ENCODE results near the gene RASSF3.

The RASSF3 gene

GRCh38 chr12:64731683-64732082 lies 121.4 kb downstream of the RASSF3 start:
- no peak for DNase-seq (ENCODE audit: low spot score)

- DNase-seq (ENCODE audit: low spot score) = no peak
Observed at GRCh38 chr12:64733857-64734256, 123.6 kb downstream of the RASSF3 start.

GRCh38 chr12:64735442-64735841 lies 125.1 kb downstream of the RASSF3 start:
- DNase-seq (ENCODE audit: low spot score) = no peak

- no peak for DNase-seq (ENCODE audit: low spot score)
Observed at GRCh38 chr12:64736771-64737170, 126.5 kb downstream of the RASSF3 start.

GRCh38 chr12:64737539-64737938 lies 127.2 kb downstream of the RASSF3 start:
- peak; percentile 39 for DNase-seq (ENCODE audit: low spot score)

GRCh38 chr12:64739778-64740177 lies 129.5 kb downstream of the RASSF3 start:
- DNase-seq (ENCODE audit: low spot score) = no peak

- DNase-seq (ENCODE audit: low spot score) = no peak
Observed at GRCh38 chr12:64740646-64741045, 130.4 kb downstream of the RASSF3 start.

- no peak for DNase-seq (ENCODE audit: low spot score)
Observed at GRCh38 chr12:64742416-64742815, 132.1 kb downstream of the RASSF3 start.

GRCh38 chr12:64743206-64743605 lies 132.9 kb downstream of the RASSF3 start:
- DNase-seq (ENCODE audit: low spot score) = no peak

- no peak for DNase-seq (ENCODE audit: low spot score)
Observed at GRCh38 chr12:64744422-64745258, 134.3 kb downstream of the RASSF3 start.

GRCh38 chr12:64745259-64745807 lies 135.0 kb downstream of the RASSF3 start:
- DNase-seq (ENCODE audit: low spot score) = no peak

GRCh38 chr12:64745980-64746379 lies 135.7 kb downstream of the RASSF3 start:
- DNase-seq (ENCODE audit: low spot score) = no peak

GRCh38 chr12:64746663-64747062 lies 136.4 kb downstream of the RASSF3 start:
- no peak for DNase-seq (ENCODE audit: low spot score)

Data from CD4-positive, alpha-beta T cell treated with Interleukin-2 at 100 ng/mL for 4 hours (primary cell).